ENCODE results near the gene MBP. TPM values are rescaled to one million over a fixed set of nuclear protein-coding genes. Genes with fewer than 3 reads are reported as not detected.

The MBP gene
- polyA plus RNA-seq, 1 donor from 2014 or later: 3.3 TPM

- Histone ChIP-seq H3K79me2 (replicated peaks; ENCODE audit: insufficient read depth, low read length) (no peaks in the 10 kb centered on the region), H3K9me2 (ENCODE audit: insufficient read depth, low read length) (no peaks in the 10 kb centered on the region), H3K4me2 (ENCODE audit: low read length) (no peak overlapping the region), H3F3A (ENCODE audit: insufficient read depth, low read length, poor library complexity, severe bottlenecking) (no peaks in the 10 kb centered on the region), H3K9ac (ENCODE audit: low read length) (no peak overlapping the region), H3K36me3 (ENCODE audit: insufficient read depth, low read length) (no peaks in the 10 kb centered on the region), H3K4me3 (ENCODE audit: low read length) (no peak overlapping the region), H4K20me1 (ENCODE audit: insufficient read depth) (no peaks in the 10 kb centered on the region), H3K27me3 (ENCODE audit: insufficient read depth, low read depth, low read length) (peaks cover 50% of the 10 kb centered on the region), H2AFZ (ENCODE audit: low read depth, low read length) (no peak overlapping the region), H3K27ac (ENCODE audit: low read length) (no peak overlapping the region), H3K9me3 (ENCODE audit: low read length) (no peaks in the 10 kb centered on the region)
- TF ChIP-seq MXI1 (conservative IDR thresholded peaks at IDR 0.05; ENCODE audit: poor library complexity, severe bottlenecking) (no peak), TAF1 (IDR thresholded peaks at IDR 0.05; ENCODE audit: low read depth) (no peak), CTCF (IDR thresholded peaks at IDR 0.05; ENCODE audit: poor library complexity, severe bottlenecking) (no peak), POLR2AphosphoS5 (IDR thresholded peaks at IDR 0.05) (no peak), EP300 (conservative IDR thresholded peaks at IDR 0.05; ENCODE audit: poor library complexity, severe bottlenecking) (no peak)
- TF ChIP-seq, protein P1, sequence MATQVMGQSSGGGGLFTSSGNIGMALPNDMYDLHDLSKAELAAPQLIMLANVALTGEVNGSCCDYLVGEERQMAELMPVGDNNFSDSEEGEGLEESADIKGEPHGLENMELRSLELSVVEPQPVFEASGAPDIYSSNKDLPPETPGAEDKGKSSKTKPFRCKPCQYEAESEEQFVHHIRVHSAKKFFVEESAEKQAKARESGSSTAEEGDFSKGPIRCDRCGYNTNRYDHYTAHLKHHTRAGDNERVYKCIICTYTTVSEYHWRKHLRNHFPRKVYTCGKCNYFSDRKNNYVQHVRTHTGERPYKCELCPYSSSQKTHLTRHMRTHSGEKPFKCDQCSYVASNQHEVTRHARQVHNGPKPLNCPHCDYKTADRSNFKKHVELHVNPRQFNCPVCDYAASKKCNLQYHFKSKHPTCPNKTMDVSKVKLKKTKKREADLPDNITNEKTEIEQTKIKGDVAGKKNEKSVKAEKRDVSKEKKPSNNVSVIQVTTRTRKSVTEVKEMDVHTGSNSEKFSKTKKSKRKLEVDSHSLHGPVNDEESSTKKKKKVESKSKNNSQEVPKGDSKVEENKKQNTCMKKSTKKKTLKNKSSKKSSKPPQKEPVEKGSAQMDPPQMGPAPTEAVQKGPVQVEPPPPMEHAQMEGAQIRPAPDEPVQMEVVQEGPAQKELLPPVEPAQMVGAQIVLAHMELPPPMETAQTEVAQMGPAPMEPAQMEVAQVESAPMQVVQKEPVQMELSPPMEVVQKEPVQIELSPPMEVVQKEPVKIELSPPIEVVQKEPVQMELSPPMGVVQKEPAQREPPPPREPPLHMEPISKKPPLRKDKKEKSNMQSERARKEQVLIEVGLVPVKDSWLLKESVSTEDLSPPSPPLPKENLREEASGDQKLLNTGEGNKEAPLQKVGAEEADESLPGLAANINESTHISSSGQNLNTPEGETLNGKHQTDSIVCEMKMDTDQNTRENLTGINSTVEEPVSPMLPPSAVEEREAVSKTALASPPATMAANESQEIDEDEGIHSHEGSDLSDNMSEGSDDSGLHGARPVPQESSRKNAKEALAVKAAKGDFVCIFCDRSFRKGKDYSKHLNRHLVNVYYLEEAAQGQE (IDR thresholded peaks at IDR 0.05; ENCODE audit: borderline replicate concordance): no peak
These were observed 3.4 kb downstream of the MBP start for GRCh38 chr18:77129150-77129551.

DNA sequence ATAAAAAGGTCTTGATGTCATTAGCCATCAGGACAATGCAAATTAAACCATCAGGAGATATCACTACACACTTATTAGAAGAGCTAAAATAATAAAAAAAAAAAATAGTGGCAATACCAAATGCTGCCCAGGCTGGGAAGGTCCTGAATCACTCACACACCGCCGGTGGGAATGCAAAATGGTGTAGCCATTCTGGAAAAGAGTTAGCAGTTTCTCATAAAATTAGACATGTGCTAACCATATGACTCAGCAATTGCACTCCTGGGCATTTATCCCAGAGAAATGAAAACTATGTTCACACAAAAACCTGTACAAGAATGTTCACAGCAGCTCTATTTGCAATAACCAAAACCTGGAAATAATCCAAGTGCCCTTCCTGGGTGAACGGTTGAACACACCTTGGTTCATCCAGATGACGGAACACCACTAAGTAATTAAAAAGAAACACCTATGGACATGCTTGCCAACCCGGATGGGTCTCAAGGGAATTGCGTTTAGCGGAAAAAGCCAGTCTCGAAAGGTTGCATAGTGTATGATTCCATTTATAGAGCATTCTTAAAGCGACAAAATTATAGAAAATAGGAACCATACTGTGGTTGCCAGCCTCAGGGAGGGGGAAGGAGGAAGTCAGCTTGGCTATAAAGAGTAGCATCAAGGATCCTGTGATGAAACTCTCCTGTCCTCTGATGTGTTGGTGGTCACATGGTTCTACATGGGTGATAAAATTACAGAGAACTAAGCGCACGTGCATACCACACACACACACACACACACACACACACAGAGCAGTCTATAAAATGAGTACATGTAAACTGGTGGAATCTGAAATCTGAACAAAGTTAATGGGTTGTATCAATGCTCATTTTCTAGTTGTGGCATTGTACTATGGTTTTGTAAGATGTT, 4.6 kb downstream of the MBP start:
- Histone ChIP-seq H3K27me3 (ENCODE audit: insufficient read depth, low read depth, low read length) (peaks cover 38% of the 10 kb centered on the region), H3K4me2 (ENCODE audit: low read length) (no peak overlapping the region), H3K79me2 (replicated peaks; ENCODE audit: insufficient read depth, low read length) (no peaks in the 10 kb centered on the region)

More for the DNA sequence above, 4.6 kb downstream of the MBP start:
- H4K20me1 ChIP-seq (ENCODE audit: insufficient read depth): no peaks in the 10 kb centered on the region
- H3K36me3 ChIP-seq (ENCODE audit: insufficient read depth, low read length): no peaks in the 10 kb centered on the region
- no peaks in the 10 kb centered on the region for H3F3A ChIP-seq (ENCODE audit: insufficient read depth, low read length, poor library complexity, severe bottlenecking)
- H3K4me3 ChIP-seq (ENCODE audit: low read length): no peak overlapping the region
- H2AFZ ChIP-seq (ENCODE audit: low read depth, low read length): no peak overlapping the region
- TF ChIP-seq EZH2 (IDR thresholded peaks at IDR 0.05; ENCODE audit: borderline replicate concordance, insufficient read depth, low read length, poor library complexity, severe bottlenecking) (no peak), SMC3 (conservative IDR thresholded peaks at IDR 0.05; ENCODE audit: poor library complexity) (no peak), POLR2AphosphoS5 (IDR thresholded peaks at IDR 0.05) (no peak), MXI1 (conservative IDR thresholded peaks at IDR 0.05; ENCODE audit: poor library complexity, severe bottlenecking) (no peak), CTCF (IDR thresholded peaks at IDR 0.05; ENCODE audit: poor library complexity, severe bottlenecking) (no peak), TAF1 (IDR thresholded peaks at IDR 0.05; ENCODE audit: low read depth) (no peak), RAD21 (conservative IDR thresholded peaks at IDR 0.05) (no peak), EP300 (conservative IDR thresholded peaks at IDR 0.05; ENCODE audit: poor library complexity, severe bottlenecking) (no peak)
- TF ChIP-seq, protein P1 (IDR thresholded peaks at IDR 0.05; ENCODE audit: borderline replicate concordance): no peak
- H3K9me2 ChIP-seq (ENCODE audit: insufficient read depth, low read length): no peaks in the 10 kb centered on the region
- H3K9me3 ChIP-seq (ENCODE audit: low read length): no peaks in the 10 kb centered on the region
- no peak overlapping the region for H3K27ac ChIP-seq (ENCODE audit: low read length)
- H3K9ac ChIP-seq (ENCODE audit: low read length): no peak overlapping the region

Data from neural cell (in vitro differentiated cells).